Muscle layer of colon (tissue), 2 donors: ENCODE data around the gene DNAJB6.

Source experiments
- H3K27ac ChIP-seq: one replicate; pipeline ENCODE4 v1.7.0; 2013; ENCODE audit warnings: low read depth, mild to moderate bottlenecking, low read length, moderate library complexity
- H3K27me3 ChIP-seq, 2 donors: one replicate each; pipeline ENCODE4 v1.7.0; 2013; ENCODE audit warnings: low read length in 2 of 2, mild to moderate bottlenecking in 2 of 2; ENCODE audit not compliant: insufficient read depth in 2 of 2, control insufficient read depth in 1 of 2
- H3K36me3 ChIP-seq: one replicate; pipeline ENCODE4 v1.7.0; 2013; ENCODE audit warnings: mild to moderate bottlenecking, low read length; ENCODE audit not compliant: insufficient read depth
- H3K4me1 ChIP-seq: one replicate; pipeline ENCODE4 v1.7.0; 2013; ENCODE audit warnings: mild to moderate bottlenecking, low read length; ENCODE audit not compliant: insufficient read depth
- H3K4me3 ChIP-seq, 2 donors: one replicate each; pipeline ENCODE4 v1.7.0; 2013; ENCODE audit warnings: low read length in 2 of 2, low read depth in 1 of 2, mild to moderate bottlenecking in 1 of 2, moderate library complexity in 1 of 2
- H3K9ac ChIP-seq: one replicate; pipeline ENCODE4 v1.7.0; 2013; ENCODE audit warnings: low read length
- H3K9me3 ChIP-seq: one replicate; pipeline ENCODE4 v1.7.0; 2013; ENCODE audit warnings: mild to moderate bottlenecking, low read length
- donor health status: abdominal sarcoma.
- donor health status: Adenocarcinoma of cecum.

Gene DNAJB6

GRCh38 chr7:157373493-157373892, 36.7 kb downstream of the DNAJB6 start:
- Histone ChIP-seq H3K27ac (no peak overlapping the region), H3K27me3 (no peaks in the 10 kb centered on the region), H3K36me3 (peaks cover 52% of the 10 kb centered on the region), H3K9me3 (no peaks in the 10 kb centered on the region), H3K9ac (no peak overlapping the region), H3K4me3 (no peak overlapping the region), H3K4me1 (peaks cover 3% of the 10 kb centered on the region)

- H3K36me3 ChIP-seq, result peaks cover 35% of the 10 kb centered on the region
- no peaks in the 10 kb centered on the region for H3K9me3 ChIP-seq
- no peaks in the 10 kb centered on the region for H3K27me3 ChIP-seq
- H3K4me1 ChIP-seq, result peaks cover 3% of the 10 kb centered on the region
- no peak overlapping the region for H3K9ac ChIP-seq
- no peak overlapping the region for H3K27ac ChIP-seq
- no peak overlapping the region for H3K4me3 ChIP-seq
Observed at GRCh38 chr7:157375410-157375809, 38.6 kb downstream of the DNAJB6 start.

GRCh38 chr7:157377436-157378124, 40.8 kb downstream of the DNAJB6 start:
- peaks cover 3% of the 10 kb centered on the region for H3K4me1 ChIP-seq

GRCh38 chr7:157378390-157378789, 41.6 kb downstream of the DNAJB6 start:
- Histone ChIP-seq H3K27me3 (no peaks in the 10 kb centered on the region), H3K9me3 (no peaks in the 10 kb centered on the region), H3K27ac (no peak overlapping the region), H3K4me1 (peaks cover 3% of the 10 kb centered on the region), H3K36me3 (peaks cover 18% of the 10 kb centered on the region), H3K9ac (no peak overlapping the region), H3K4me3 (no peak overlapping the region)

More at GRCh38 chr7:157377436-157378124, 40.8 kb downstream of the DNAJB6 start:
- Histone ChIP-seq H3K27ac (no peak overlapping the region), H3K36me3 (peaks cover 18% of the 10 kb centered on the region), H3K9me3 (no peaks in the 10 kb centered on the region), H3K4me3 (no peak overlapping the region), H3K9ac (no peak overlapping the region), H3K27me3 (no peaks in the 10 kb centered on the region)

- no peaks in the 10 kb centered on the region for H3K9me3 ChIP-seq
- no peak overlapping the region for H3K27ac ChIP-seq
- H3K9ac ChIP-seq, result no peak overlapping the region
- H3K36me3 ChIP-seq, result peaks cover 25% of the 10 kb centered on the region
- no peak overlapping the region for H3K4me3 ChIP-seq
- peaks cover 3% of the 10 kb centered on the region for H3K4me1 ChIP-seq
- H3K27me3 ChIP-seq, result no peaks in the 10 kb centered on the region
Observed at GRCh38 chr7:157379493-157379892, 42.7 kb downstream of the DNAJB6 start.

GRCh38 chr7:157380416-157380815, 43.6 kb downstream of the DNAJB6 start:
- H3K4me1 ChIP-seq, result peaks cover 3% of the 10 kb centered on the region
- peaks cover 28% of the 10 kb centered on the region for H3K36me3 ChIP-seq
- H3K27ac ChIP-seq, result no peak overlapping the region
- H3K27me3 ChIP-seq, result no peaks in the 10 kb centered on the region
- H3K9ac ChIP-seq, result no peak overlapping the region
- H3K9me3 ChIP-seq, result no peaks in the 10 kb centered on the region
- H3K4me3 ChIP-seq, result no peak overlapping the region

- Histone ChIP-seq H3K27ac (no peak overlapping the region), H3K4me3 (no peak overlapping the region), H3K27me3 (no peaks in the 10 kb centered on the region), H3K4me1 (no peaks in the 10 kb centered on the region), H3K9me3 (no peaks in the 10 kb centered on the region), H3K36me3 (peaks cover 28% of the 10 kb centered on the region), H3K9ac (no peak overlapping the region)
Observed at GRCh38 chr7:157383868-157384267, 47.1 kb downstream of the DNAJB6 start.

GRCh38 chr7:157384301-157384700, 47.5 kb downstream of the DNAJB6 start:
- H3K4me1 ChIP-seq, result no peaks in the 10 kb centered on the region
- H3K27ac ChIP-seq, result no peak overlapping the region
- no peaks in the 10 kb centered on the region for H3K27me3 ChIP-seq
- H3K36me3 ChIP-seq, result peaks cover 32% of the 10 kb centered on the region
- H3K9me3 ChIP-seq, result no peaks in the 10 kb centered on the region
- no peak overlapping the region for H3K9ac ChIP-seq
- no peak overlapping the region for H3K4me3 ChIP-seq

- Histone ChIP-seq H3K9me3 (no peaks in the 10 kb centered on the region), H3K9ac (no peak overlapping the region), H3K4me3 (no peak overlapping the region), H3K4me1 (peaks cover 5% of the 10 kb centered on the region), H3K36me3 (peaks cover 51% of the 10 kb centered on the region), H3K27me3 (no peaks in the 10 kb centered on the region), H3K27ac (no peak overlapping the region)
Observed at GRCh38 chr7:157386979-157387800, 50.4 kb downstream of the DNAJB6 start.

GRCh38 chr7:157388301-157388700, 51.5 kb downstream of the DNAJB6 start:
- peaks cover 42% of the 10 kb centered on the region for H3K36me3 ChIP-seq
- no peaks in the 10 kb centered on the region for H3K27me3 ChIP-seq
- no peak overlapping the region for H3K27ac ChIP-seq

GRCh38 chr7:157389951-157390730, 53.3 kb downstream of the DNAJB6 start:
- no peaks in the 10 kb centered on the region for H3K9me3 ChIP-seq
- no peaks in the 10 kb centered on the region for H3K27me3 ChIP-seq
- peaks cover 5% of the 10 kb centered on the region for H3K4me1 ChIP-seq
- no peak overlapping the region for H3K27ac ChIP-seq
- H3K4me3 ChIP-seq, result no peak overlapping the region
- peaks cover 26% of the 10 kb centered on the region for H3K36me3 ChIP-seq
- H3K9ac ChIP-seq, result no peak overlapping the region

More at GRCh38 chr7:157388301-157388700, 51.5 kb downstream of the DNAJB6 start:
- no peak overlapping the region for H3K9ac ChIP-seq
- H3K9me3 ChIP-seq, result no peaks in the 10 kb centered on the region
- peaks cover 5% of the 10 kb centered on the region for H3K4me1 ChIP-seq
- no peak overlapping the region for H3K4me3 ChIP-seq
